WERI-Rb-1 (cell line): ENCODE data around the gene TMED9.

ENCODE experiments used
- DNase-seq: peaks from one replicate; pipeline ENCODE4 v3.0.0-alpha.2; 2020
- H3K27ac ChIP-seq: fragments of 250-450 bp; sonication (Bioruptor Pico); 2 replicates; pipeline ENCODE4 v1.5.1; 2020; ENCODE audit warnings: mild to moderate bottlenecking, moderate library complexity
- H3K27me3 ChIP-seq: fragments of 250-450 bp; sonication (Bioruptor Pico); 2 replicates; pipeline ENCODE4 v1.5.1; 2021; ENCODE audit warnings: mild to moderate bottlenecking, low read depth, moderate library complexity; ENCODE audit not compliant: insufficient read depth, severe bottlenecking
- H3K36me3 ChIP-seq: fragments of 250-450 bp; sonication (Bioruptor Pico); 2 replicates; pipeline ENCODE4 v1.5.1; 2020; ENCODE audit warnings: mild to moderate bottlenecking, moderate library complexity
- H3K4me3 ChIP-seq: 2 replicates; pipeline ENCODE4 v1.5.1; 2011; ENCODE audit warnings: low read depth, mild to moderate bottlenecking, control low read depth, low read length
- H3K9me3 ChIP-seq: fragments of 250-450 bp; sonication (Bioruptor Pico); 2 replicates; pipeline ENCODE4 v1.5.1; 2021; ENCODE audit warnings: mild to moderate bottlenecking, moderate library complexity; ENCODE audit not compliant: severe bottlenecking
- CTCF ChIP-seq: IDR thresholded peaks from 2 replicates; pipeline ENCODE4 v1.5.1; 2011; ENCODE audit warnings: low read depth, mild to moderate bottlenecking, control low read depth, inconsistent platforms, low read length

TMED9 gene

GRCh38 chr5:177548495-177548894 lies 43.5 kb upstream of the TMED9 start:
- Histone ChIP-seq H3K9me3 (no peaks in the 10 kb centered on the region), H3K27me3 (no peaks in the 10 kb centered on the region), H3K4me3 (no peak overlapping the region), H3K36me3 (peaks cover 10% of the 10 kb centered on the region), H3K27ac (no peak overlapping the region)
- no peak for TF ChIP-seq CTCF
- DNase-seq = no peak

GRCh38 chr5:177550122-177550521 lies 41.9 kb upstream of the TMED9 start:
- no peaks in the 10 kb centered on the region for H3K27me3 ChIP-seq
- no peaks in the 10 kb centered on the region for H3K9me3 ChIP-seq
- no peak overlapping the region for H3K4me3 ChIP-seq
- H3K27ac ChIP-seq = no peak overlapping the region
- peaks cover 10% of the 10 kb centered on the region for H3K36me3 ChIP-seq
- no peak for DNase-seq
- no peak for TF ChIP-seq CTCF

- H3K27me3 ChIP-seq = no peaks in the 10 kb centered on the region
- no peak overlapping the region for H3K27ac ChIP-seq
- no peaks in the 10 kb centered on the region for H3K9me3 ChIP-seq
- H3K36me3 ChIP-seq = peaks cover 10% of the 10 kb centered on the region
- TF ChIP-seq CTCF = no peak
- H3K4me3 ChIP-seq = peak overlapping the region; percentile 65
- DNase-seq = no peak
These were observed 39.1 kb upstream of the TMED9 start for GRCh38 chr5:177552839-177553455.

- H3K27ac ChIP-seq = peak overlapping the region; percentile 64
- peak overlapping the region; percentile 65 for H3K4me3 ChIP-seq
- no peak for TF ChIP-seq CTCF
- H3K9me3 ChIP-seq = no peaks in the 10 kb centered on the region
- peak; percentile 8 for DNase-seq
- H3K36me3 ChIP-seq = peaks cover 10% of the 10 kb centered on the region
- H3K27me3 ChIP-seq = no peaks in the 10 kb centered on the region
These were observed 38.2 kb upstream of the TMED9 start for GRCh38 chr5:177553671-177554429.

GRCh38 chr5:177554474-177555111 lies 37.4 kb upstream of the TMED9 start, which contains the start of gene FAM193B:
Gene FAM193B (minus strand): TSS chr5:177554563. CDS start chr5:177554458, 105 bp downstream.
- DNase-seq = peak; percentile 89
- Histone ChIP-seq H3K9me3 (no peaks in the 10 kb centered on the region), H3K27ac (peak within 1 kb of the TSS; percentile 64), H3K36me3 (peaks cover 10% of the 10 kb centered on the region), H3K27me3 (no peaks in the 10 kb centered on the region), H3K4me3 (peak within 1 kb of the TSS; percentile 65)
- TF ChIP-seq CTCF = no peak
